GM13977 (cell line): ENCODE measurements around the gene UNC45A.

Source experiments
- DNase-seq: peaks from one replicate; pipeline ENCODE4 v3.0.0; 2012; ENCODE audit warnings: low spot score
- in situ Hi-C: fragments of 300-500 bp; cut with MboI; formaldehyde crosslinking; loops from one replicate; pipeline ENCODE4 v1.12.0; 2022; ENCODE audit warnings: low sequenced_read_pairs, low pct_unique_long_range_greater_than_20kb, mixed read lengths, inconsistent platforms; ENCODE audit not compliant: unreplicated experiment
- TF ChIP-seq, protein P1 (sequence below): IDR thresholded peaks from 2 replicates; pipeline ENCODE4 v1.5.1; 2012; ENCODE audit warnings: mild to moderate bottlenecking, control low read depth; ENCODE audit not compliant: insufficient read depth; ENCODE audit errors: extremely low read depth, missing control alignments

Gene UNC45A

DNA sequence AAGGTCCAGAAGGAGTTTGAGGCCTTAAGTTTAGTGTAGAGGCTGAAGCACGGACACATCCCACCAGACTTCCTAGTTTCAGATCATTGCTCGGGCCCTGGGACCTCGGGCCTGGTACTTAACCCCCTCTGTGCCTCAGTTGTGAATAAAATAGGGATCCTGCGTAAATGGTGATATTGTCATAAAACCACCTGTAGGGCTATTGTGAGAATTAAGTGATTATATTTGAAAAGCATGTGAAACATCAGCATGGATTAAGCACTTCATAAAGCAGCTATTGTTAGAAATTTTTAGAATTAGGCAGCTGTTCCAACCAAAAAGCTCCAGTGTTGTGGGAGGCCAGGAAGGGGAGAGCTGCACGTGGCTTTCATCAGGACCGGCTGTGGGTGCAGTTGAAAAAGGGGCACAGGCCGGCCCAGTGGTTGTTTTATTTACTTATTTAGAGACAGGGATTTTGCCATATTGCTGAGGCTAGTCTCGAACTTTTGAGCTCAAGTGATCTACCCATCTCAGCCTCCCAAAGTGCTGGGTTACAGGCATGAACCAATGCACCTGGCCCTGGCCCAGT, 24.0 kb downstream of the UNC45A start:
- in situ Hi-C loops, result no loop called here
- TF ChIP-seq, protein P1, sequence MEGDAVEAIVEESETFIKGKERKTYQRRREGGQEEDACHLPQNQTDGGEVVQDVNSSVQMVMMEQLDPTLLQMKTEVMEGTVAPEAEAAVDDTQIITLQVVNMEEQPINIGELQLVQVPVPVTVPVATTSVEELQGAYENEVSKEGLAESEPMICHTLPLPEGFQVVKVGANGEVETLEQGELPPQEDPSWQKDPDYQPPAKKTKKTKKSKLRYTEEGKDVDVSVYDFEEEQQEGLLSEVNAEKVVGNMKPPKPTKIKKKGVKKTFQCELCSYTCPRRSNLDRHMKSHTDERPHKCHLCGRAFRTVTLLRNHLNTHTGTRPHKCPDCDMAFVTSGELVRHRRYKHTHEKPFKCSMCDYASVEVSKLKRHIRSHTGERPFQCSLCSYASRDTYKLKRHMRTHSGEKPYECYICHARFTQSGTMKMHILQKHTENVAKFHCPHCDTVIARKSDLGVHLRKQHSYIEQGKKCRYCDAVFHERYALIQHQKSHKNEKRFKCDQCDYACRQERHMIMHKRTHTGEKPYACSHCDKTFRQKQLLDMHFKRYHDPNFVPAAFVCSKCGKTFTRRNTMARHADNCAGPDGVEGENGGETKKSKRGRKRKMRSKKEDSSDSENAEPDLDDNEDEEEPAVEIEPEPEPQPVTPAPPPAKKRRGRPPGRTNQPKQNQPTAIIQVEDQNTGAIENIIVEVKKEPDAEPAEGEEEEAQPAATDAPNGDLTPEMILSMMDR, result no peak
- DNase-seq, result no peak

DNA sequence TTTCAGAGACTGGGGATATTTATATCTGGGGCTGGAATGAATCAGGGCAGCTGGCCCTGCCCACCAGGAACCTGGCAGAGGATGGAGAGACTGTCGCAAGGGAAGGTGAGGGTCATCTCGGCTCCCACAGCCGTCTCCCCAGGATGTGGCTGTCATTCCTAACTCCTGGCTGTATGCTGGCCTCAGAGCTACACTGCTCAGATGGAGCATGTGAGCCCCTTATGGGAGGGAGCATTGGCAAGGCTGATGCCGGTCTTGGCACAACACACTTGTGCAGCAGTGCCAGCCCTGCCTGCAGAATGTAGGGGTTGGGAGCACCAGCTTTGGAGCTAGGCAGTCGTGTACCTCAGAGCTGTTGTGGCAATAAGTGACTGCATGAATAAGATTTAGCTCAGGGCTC, 24.8 kb downstream of the UNC45A start:
- in situ Hi-C loops, result no loop called here
- DNase-seq, result no peak
- TF ChIP-seq, protein P1, result no peak

DNA sequence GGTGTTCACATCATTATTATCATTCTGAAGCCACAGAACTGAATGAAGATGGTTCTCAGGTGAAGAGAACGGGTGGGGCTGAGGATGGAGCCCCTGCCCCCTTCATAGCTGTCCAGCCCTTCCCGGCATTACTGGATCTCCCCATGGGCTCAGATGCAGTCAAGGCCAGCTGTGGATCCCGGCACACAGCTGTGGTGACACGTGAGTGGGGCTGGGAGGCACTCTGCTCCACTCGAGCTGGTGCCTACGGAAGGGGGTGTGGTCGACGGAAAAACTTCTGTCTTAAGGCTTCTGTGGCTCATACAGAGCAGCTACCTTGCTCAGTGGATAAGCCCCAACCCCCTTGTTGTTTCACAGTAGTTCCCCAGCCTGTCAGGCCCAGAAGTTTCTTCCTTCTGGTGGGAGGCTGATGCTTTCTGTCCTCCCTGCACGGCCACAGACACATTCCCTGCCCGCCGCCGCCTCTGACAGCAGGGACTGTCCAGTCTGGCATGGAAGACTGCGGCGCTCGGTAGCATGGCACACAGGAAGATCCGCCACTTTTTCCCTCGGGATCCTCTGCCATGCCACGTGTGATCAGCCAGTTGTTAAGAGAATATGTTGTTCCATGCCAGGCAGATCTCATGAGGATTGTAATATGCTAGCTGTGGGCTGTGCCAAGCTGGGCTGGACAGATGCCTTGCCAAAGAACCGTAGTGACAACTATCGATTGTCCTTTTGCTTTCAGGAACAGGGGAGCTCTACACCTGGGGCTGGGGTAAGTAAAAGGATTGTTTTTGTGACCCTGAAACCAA, 25.4 kb downstream of the UNC45A start:
- TF ChIP-seq, protein P1, result no peak
- DNase-seq, result no peak
- in situ Hi-C loops, result no loop called here

DNA sequence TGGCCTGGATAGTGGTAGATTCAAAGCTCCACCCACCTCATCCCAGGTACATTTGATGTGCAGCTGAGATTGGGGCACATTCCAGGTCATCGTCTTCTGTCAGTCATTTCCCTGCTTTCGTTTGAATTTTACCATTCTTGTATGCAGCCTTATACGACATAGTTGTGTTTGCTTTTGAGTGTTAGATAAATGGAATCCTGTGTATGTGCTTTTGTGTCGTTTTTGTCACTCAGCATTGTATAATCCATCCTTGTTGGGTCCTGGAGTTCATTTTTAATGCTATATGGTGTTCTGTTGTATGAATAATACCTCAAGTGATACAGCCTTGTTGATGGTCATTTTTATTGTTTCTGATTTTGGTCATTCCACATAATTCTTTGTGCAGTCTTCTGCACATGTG, 26.9 kb downstream of the UNC45A start:
- no peak for DNase-seq
- in situ Hi-C loops, result no loop called here
- TF ChIP-seq, protein P1, result no peak

DNA sequence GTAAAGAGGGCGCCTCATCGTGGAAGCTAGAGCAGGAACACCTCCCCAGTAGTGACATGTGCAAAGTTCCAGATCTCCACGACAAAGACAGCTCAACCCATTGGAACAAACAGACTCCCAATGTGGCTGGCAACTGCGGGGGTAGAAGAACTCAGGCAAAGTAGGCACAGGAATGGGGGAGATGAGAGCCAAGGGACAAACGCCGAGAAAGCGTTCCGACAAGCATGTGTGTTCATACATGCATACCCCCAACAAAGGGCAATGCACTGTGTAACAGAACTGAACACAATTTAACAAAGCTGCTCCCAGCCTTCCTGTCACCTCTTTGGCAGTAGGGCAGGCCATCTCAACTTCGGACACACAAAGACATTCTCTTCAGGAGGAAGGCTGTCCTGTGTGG, 31.2 kb downstream of the UNC45A start:
- in situ Hi-C loops, result no loop called here
- TF ChIP-seq, protein P1, result no peak
- DNase-seq, result no peak

DNA sequence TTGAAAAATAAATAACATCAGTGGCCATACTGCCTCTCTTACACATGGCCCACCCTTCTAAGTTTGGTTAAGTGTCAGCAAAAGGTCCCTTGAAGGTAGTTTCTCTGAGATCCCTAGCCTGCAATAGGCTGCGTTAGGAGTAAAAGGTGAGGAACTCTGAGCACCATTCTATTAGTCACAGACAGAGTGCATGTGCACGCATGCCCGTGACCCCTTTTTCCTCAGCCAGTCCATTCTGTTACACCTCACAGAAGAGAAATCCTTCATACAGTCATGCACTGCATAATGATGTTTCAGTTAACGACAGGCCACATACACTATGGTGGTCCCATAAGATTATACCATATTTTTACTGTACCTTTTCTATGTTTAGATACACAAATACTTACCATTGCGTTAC, 32.1 kb downstream of the UNC45A start:
- in situ Hi-C loops, result no loop called here
- TF ChIP-seq, protein P1, result no peak
- DNase-seq, result no peak
